Calu3 (cell line): ENCODE measurements around the gene CACNA2D1. TPM values are rescaled to one million over a fixed set of nuclear protein-coding genes. Genes with fewer than 3 reads are reported as not detected.

ENCODE experiments used
- BruUV-seq: library from RNA; stranded (reverse); fragments of 400-500 nt; replicated peaks from 2 replicates; lab custom pipeline; 2021; lab: Mats Ljungman, UMichigan
- CTCF ChIA-PET: fragments of 300-600 bp; sonication (Branson Sonifier 250); formaldehyde crosslinking; loops from one replicate; lab custom pipeline; 2022; ENCODE audit warnings: antibody characterized with exemption; lab: Charles Lee
- DNase-seq: peaks from one replicate; pipeline ENCODE4 v3.0.0; 2022
- H3K27ac Mint-ChIP-seq: one replicate; pipeline ENCODE4 v1.8.0; 2022; ENCODE audit warnings: mixed read lengths; ENCODE audit not compliant: unreplicated experiment
- H3K27me3 Mint-ChIP-seq: one replicate; pipeline ENCODE4 v1.8.0; 2022; ENCODE audit warnings: mixed read lengths; ENCODE audit not compliant: unreplicated experiment
- H3K36me3 Mint-ChIP-seq: one replicate; pipeline ENCODE4 v1.8.0; 2022; ENCODE audit warnings: mild to moderate bottlenecking, moderate library complexity, mixed read lengths; ENCODE audit not compliant: insufficient read depth, unreplicated experiment
- H3K4me1 Mint-ChIP-seq: one replicate; pipeline ENCODE4 v1.8.0; 2022; ENCODE audit warnings: mild to moderate bottlenecking, low read depth, mixed read lengths; ENCODE audit not compliant: unreplicated experiment
- H3K4me3 Mint-ChIP-seq: one replicate; pipeline ENCODE4 v1.8.0; 2022; ENCODE audit warnings: mild to moderate bottlenecking, low read depth, moderate library complexity, mixed read lengths; ENCODE audit not compliant: unreplicated experiment
- H3K9me3 Mint-ChIP-seq: one replicate; pipeline ENCODE4 v1.8.0; 2022; ENCODE audit warnings: low read depth, mixed read lengths; ENCODE audit not compliant: unreplicated experiment
- CTCF ChIP-seq: fragments of 200-600 bp; IDR thresholded peaks from one replicate; pipeline ENCODE4 v1.8.0; 2022; ENCODE audit warnings: antibody characterized with exemption; ENCODE audit not compliant: unreplicated experiment
- intact Hi-C: fragments of 100-400 bp; cut with micrococcal nuclease; formaldehyde crosslinking; loops from one replicate; pipeline ENCODE4 v1.10.0; 2022; ENCODE audit not compliant: unreplicated experiment
- total RNA-seq: library from RNA; stranded (reverse); gene quantifications from 2 replicates; pipeline ENCODE4 v1.2.3, GENCODE V29; 2022

CACNA2D1 gene
- total RNA-seq, 1 experiment from 2014 or later = 10.4 TPM

GRCh38 chr7:82114237-82114636 is 329.3 kb downstream of the CACNA2D1 start:
- H3K27ac Mint-ChIP-seq = no peak overlapping the region
- no peak for TF ChIP-seq CTCF
- H3K9me3 Mint-ChIP-seq = no peaks in the 10 kb centered on the region
- BruUV-seq = no TSS peak
- intact Hi-C loops = no loop called here
- no peaks in the 10 kb centered on the region for H3K4me1 Mint-ChIP-seq
- no peak overlapping the region for H3K4me3 Mint-ChIP-seq
- no peaks in the 10 kb centered on the region for H3K27me3 Mint-ChIP-seq
- DNase-seq = no peak
- H3K36me3 Mint-ChIP-seq = no peaks in the 10 kb centered on the region
- CTCF ChIA-PET = no interaction called here

- Mint-ChIP-seq H3K9me3 (no peaks in the 10 kb centered on the region), H3K27me3 (no peaks in the 10 kb centered on the region), H3K4me1 (no peaks in the 10 kb centered on the region), H3K27ac (no peak overlapping the region), H3K4me3 (no peak overlapping the region), H3K36me3 (no peaks in the 10 kb centered on the region)
- BruUV-seq = no TSS peak
- DNase-seq = no peak
- intact Hi-C loops = no loop called here
- TF ChIP-seq CTCF = no peak
- CTCF ChIA-PET = no interaction called here
These were observed 333.3 kb downstream of the CACNA2D1 start for GRCh38 chr7:82110146-82110840.

- Mint-ChIP-seq H3K27me3 (no peaks in the 10 kb centered on the region), H3K36me3 (no peaks in the 10 kb centered on the region), H3K4me3 (no peak overlapping the region), H3K27ac (no peak overlapping the region), H3K4me1 (no peaks in the 10 kb centered on the region), H3K9me3 (no peaks in the 10 kb centered on the region)
- no TSS peak for BruUV-seq
- DNase-seq = no peak
- intact Hi-C loops = no loop called here
- CTCF ChIA-PET = no interaction called here
- no peak for TF ChIP-seq CTCF
These were observed 334.3 kb downstream of the CACNA2D1 start for GRCh38 chr7:82109288-82109687.

- no TSS peak for BruUV-seq
- intact Hi-C loops = no loop called here
These were observed 337.4 kb downstream of the CACNA2D1 start for GRCh38 chr7:82106201-82106600.

More at GRCh38 chr7:82106201-82106600, 337.4 kb downstream of the CACNA2D1 start:
- no peaks in the 10 kb centered on the region for H3K27me3 Mint-ChIP-seq
- no peaks in the 10 kb centered on the region for H3K36me3 Mint-ChIP-seq
- CTCF ChIA-PET = no interaction called here
- H3K4me3 Mint-ChIP-seq = no peak overlapping the region
- no peak for TF ChIP-seq CTCF
- no peaks in the 10 kb centered on the region for H3K4me1 Mint-ChIP-seq
- DNase-seq = no peak
- H3K9me3 Mint-ChIP-seq = no peaks in the 10 kb centered on the region
- H3K27ac Mint-ChIP-seq = no peak overlapping the region
